ENCODE data around the gene GPR137.
"Not testable (repeated sequence)": the region's sequence is repeated elsewhere in the genome, so short reads cannot be mapped to it uniquely, and the experiment has no call there.

GRCh38 chr11:64307795-64308194 is 22.1 kb downstream of the GPR137 start:
- TF ChIP-seq CTCF, POLR2A (IDR thresholded peaks at IDR 0.05): not testable (repeated sequence)

Measured in right lobe of liver (tissue), 4 donors.